Karpas-422 (cell line): ENCODE results near the gene EIF2AK2. TPM values are rescaled to one million over a fixed set of nuclear protein-coding genes. Genes with fewer than 3 reads are reported as not detected.

Experiments used
- DNase-seq: peaks from one replicate; pipeline ENCODE4 v3.0.0-alpha.2; 2015
- H2AFZ ChIP-seq: fragments of 200-600 bp; sonication (generic); 2 replicates; pipeline ENCODE4 v1.6.1; 2014; ENCODE audit warnings: antibody characterized with exemption, low read length, mixed read lengths
- H3K27ac ChIP-seq: fragments of 200-600 bp; sonication (generic); 2 replicates; pipeline ENCODE4 v1.5.1; 2014; ENCODE audit warnings: mild to moderate bottlenecking, low read length, moderate library complexity
- H3K27me3 ChIP-seq: fragments of 200-600 bp; sonication (generic); 2 replicates; pipeline ENCODE4 v1.6.1; 2014; ENCODE audit warnings: low read length, mixed read lengths
- H3K36me3 ChIP-seq: fragments of 200-600 bp; sonication (generic); 2 replicates; pipeline ENCODE4 v1.6.1; 2014; ENCODE audit warnings: low read length, mixed read lengths; ENCODE audit not compliant: insufficient read depth
- H3K4me1 ChIP-seq: fragments of 200-600 bp; sonication (generic); 2 replicates; pipeline ENCODE4 v1.6.1; 2014; ENCODE audit warnings: mild to moderate bottlenecking, low read length, mixed read lengths
- H3K4me2 ChIP-seq: fragments of 200-600 bp; sonication (generic); 2 replicates; pipeline ENCODE4 v1.6.1; 2014; ENCODE audit warnings: low read length, low read depth, mild to moderate bottlenecking; ENCODE audit not compliant: poor library complexity, severe bottlenecking
- H3K4me3 ChIP-seq: fragments of 200-600 bp; sonication (generic); 2 replicates; pipeline ENCODE4 v1.5.1; 2014; ENCODE audit warnings: mild to moderate bottlenecking, antibody characterized with exemption, low read length, mixed read lengths
- H3K79me2 ChIP-seq: fragments of 200-600 bp; sonication (generic); 2 replicates; pipeline ENCODE4 v1.6.1; 2014; ENCODE audit warnings: mild to moderate bottlenecking, low read length, mixed read lengths
- H3K9ac ChIP-seq: fragments of 200-600 bp; sonication (generic); 2 replicates; pipeline ENCODE4 v1.6.0; 2014; ENCODE audit warnings: low read length
- H3K9me2 ChIP-seq: fragments of 200-600 bp; sonication (generic), shearing (Covaris generic); replicated peaks from 2 replicates; pipeline ENCODE4 v1.6.0; 2014; ENCODE audit warnings: mild to moderate bottlenecking, low read length, moderate library complexity; ENCODE audit not compliant: insufficient read depth
- H3K9me3 ChIP-seq: fragments of 300-700, 200-600 bp; sonication (generic); 2 replicates; pipeline ENCODE4 v1.6.1; 2014; ENCODE audit warnings: low read length, mixed read lengths
- H4K20me1 ChIP-seq: fragments of 200-600 bp; sonication (generic); 2 replicates; pipeline ENCODE4 v1.6.1; 2014; ENCODE audit warnings: mild to moderate bottlenecking, antibody characterized with exemption, low read length, low read depth; ENCODE audit not compliant: insufficient read depth
- total RNA-seq: library from RNA; depleted of rRNA; stranded (reverse); fragments of >200 nt; shearing (Covaris generic); gene quantifications from 2 replicates; pipeline ENCODE4 v1.2.3, GENCODE V29; 2014; ENCODE audit warnings: low replicate concordance

EIF2AK2 gene
- total RNA-seq, 1 experiment from 2014 or later: 29.3 TPM

GRCh38 chr2:37084797-37085196, 72.0 kb downstream of the EIF2AK2 start:
- Histone ChIP-seq H3K4me1 (peaks cover 62% of the 10 kb centered on the region), H3K4me2 (peak overlapping the region; percentile 88), H3K4me3 (peak overlapping the region; percentile 83), H4K20me1 (no peaks in the 10 kb centered on the region), H3K27me3 (no peaks in the 10 kb centered on the region), H3K9me2 (no peaks in the 10 kb centered on the region), H2AFZ (peak overlapping the region; percentile 88), H3K9ac (peak overlapping the region; percentile 75), H3K79me2 (peaks cover 76% of the 10 kb centered on the region), H3K9me3 (no peaks in the 10 kb centered on the region), H3K36me3 (peaks cover 11% of the 10 kb centered on the region; the same call in 1 of the 2 replicates), H3K27ac (peak overlapping the region; percentile 28; the same call in 1 of the 2 replicates)
- DNase-seq: no peak

GRCh38 chr2:37083873-37084794, 72.6 kb downstream of the EIF2AK2 start, which contains the start of the genes GPATCH11 and HEATR5B:
GPATCH11 (plus strand) TSS chr2:37084518; CDS start chr2:37088382, 3,864 bp downstream.
HEATR5B (minus strand) TSS chr2:37084372; CDS start chr2:37083414, 958 bp downstream.
- Histone ChIP-seq H3K79me2 (peaks cover 78% of the 10 kb centered on the region), H3K4me3 (peak within 1 kb of the TSS; percentile 83), H3K9ac (peak within 1 kb of the TSS; percentile 75), H3K36me3 (peaks cover 12% of the 10 kb centered on the region; the same call in 1 of the 2 replicates), H3K4me2 (peak within 1 kb of the TSS; percentile 88), H3K27me3 (no peaks in the 10 kb centered on the region), H3K9me2 (no peaks in the 10 kb centered on the region), H4K20me1 (no peaks in the 10 kb centered on the region), H3K9me3 (no peaks in the 10 kb centered on the region), H2AFZ (peak within 1 kb of the TSS; percentile 88), H3K4me1 (peaks cover 59% of the 10 kb centered on the region), H3K27ac (peak within 1 kb of the TSS; percentile 28)
- DNase-seq: peak; percentile 98

- H3K27me3 ChIP-seq: no peaks in the 10 kb centered on the region
- no peaks in the 10 kb centered on the region for H3K9me3 ChIP-seq
- no peak overlapping the region for H3K4me2 ChIP-seq
- H3K27ac ChIP-seq: no peak overlapping the region
- no peak overlapping the region for H3K9ac ChIP-seq
- peaks cover 26% of the 10 kb centered on the region; the same call in 1 of the 2 replicates for H3K36me3 ChIP-seq
- no peak overlapping the region for H3K4me3 ChIP-seq
- H2AFZ ChIP-seq: no peak overlapping the region
- no peaks in the 10 kb centered on the region for H3K9me2 ChIP-seq
- peaks cover 31% of the 10 kb centered on the region for H3K4me1 ChIP-seq
- H4K20me1 ChIP-seq: no peaks in the 10 kb centered on the region
- H3K79me2 ChIP-seq: peaks cover 61% of the 10 kb centered on the region
- DNase-seq: no peak
These were observed 76.1 kb downstream of the EIF2AK2 start for GRCh38 chr2:37080689-37081088.

- no peaks in the 10 kb centered on the region for H3K9me3 ChIP-seq
These were observed 76.5 kb downstream of the EIF2AK2 start for GRCh38 chr2:37080266-37080665.

GRCh38 chr2:37070931-37071330, 85.8 kb downstream of the EIF2AK2 start:
- peaks cover 7% of the 10 kb centered on the region for H3K79me2 ChIP-seq
- no peak overlapping the region for H3K27ac ChIP-seq
- no peaks in the 10 kb centered on the region for H3K9me3 ChIP-seq
- no peak overlapping the region for H3K9ac ChIP-seq
- no peaks in the 10 kb centered on the region for H3K27me3 ChIP-seq
- no peak overlapping the region for H3K4me2 ChIP-seq
- H3K4me3 ChIP-seq: no peak overlapping the region
- no peak for DNase-seq
- H4K20me1 ChIP-seq: no peaks in the 10 kb centered on the region
- peaks cover 36% of the 10 kb centered on the region for H3K36me3 ChIP-seq
- H3K4me1 ChIP-seq: no peaks in the 10 kb centered on the region
- H3K9me2 ChIP-seq: no peaks in the 10 kb centered on the region
- no peak overlapping the region for H2AFZ ChIP-seq

More at GRCh38 chr2:37080266-37080665, 76.5 kb downstream of the EIF2AK2 start:
- Histone ChIP-seq H2AFZ (no peak overlapping the region), H3K27me3 (no peaks in the 10 kb centered on the region), H3K79me2 (peaks cover 56% of the 10 kb centered on the region), H3K9me2 (no peaks in the 10 kb centered on the region), H3K36me3 (peaks cover 29% of the 10 kb centered on the region), H3K4me1 (peaks cover 27% of the 10 kb centered on the region), H3K9ac (no peak overlapping the region), H4K20me1 (no peaks in the 10 kb centered on the region), H3K4me2 (no peak overlapping the region), H3K4me3 (no peak overlapping the region), H3K27ac (no peak overlapping the region)
- DNase-seq: no peak

- Histone ChIP-seq H4K20me1 (no peaks in the 10 kb centered on the region), H3K9me3 (no peaks in the 10 kb centered on the region), H3K9me2 (no peaks in the 10 kb centered on the region), H3K27me3 (no peaks in the 10 kb centered on the region), H3K4me2 (no peak overlapping the region), H3K79me2 (peaks cover 6% of the 10 kb centered on the region; the same call in 1 of the 2 replicates), H3K4me3 (no peak overlapping the region), H3K27ac (no peak overlapping the region), H3K9ac (no peak overlapping the region), H3K36me3 (peaks cover 29% of the 10 kb centered on the region), H2AFZ (no peak overlapping the region), H3K4me1 (no peaks in the 10 kb centered on the region)
- no peak for DNase-seq
These were observed 88.1 kb downstream of the EIF2AK2 start for GRCh38 chr2:37068686-37069085.

- no peak overlapping the region for H2AFZ ChIP-seq
- H4K20me1 ChIP-seq: no peaks in the 10 kb centered on the region
- no peaks in the 10 kb centered on the region for H3K4me1 ChIP-seq
- no peak overlapping the region for H3K27ac ChIP-seq
- H3K27me3 ChIP-seq: no peaks in the 10 kb centered on the region
- no peak overlapping the region for H3K4me3 ChIP-seq
- no peaks in the 10 kb centered on the region for H3K9me2 ChIP-seq
- no peak overlapping the region for H3K4me2 ChIP-seq
- H3K79me2 ChIP-seq: no peaks in the 10 kb centered on the region
- peaks cover 41% of the 10 kb centered on the region for H3K36me3 ChIP-seq
- no peaks in the 10 kb centered on the region for H3K9me3 ChIP-seq
- no peak for DNase-seq
- no peak overlapping the region for H3K9ac ChIP-seq
These were observed 95.0 kb downstream of the EIF2AK2 start for GRCh38 chr2:37061776-37062175.

- H3K27ac ChIP-seq: no peak overlapping the region
- H4K20me1 ChIP-seq: no peaks in the 10 kb centered on the region
- no peaks in the 10 kb centered on the region for H3K9me2 ChIP-seq
- H3K4me2 ChIP-seq: no peak overlapping the region
- no peaks in the 10 kb centered on the region for H3K79me2 ChIP-seq
- no peak for DNase-seq
- no peaks in the 10 kb centered on the region for H3K9me3 ChIP-seq
- H3K27me3 ChIP-seq: no peaks in the 10 kb centered on the region
- H3K36me3 ChIP-seq: peaks cover 44% of the 10 kb centered on the region
- no peak overlapping the region for H3K4me3 ChIP-seq
- no peak overlapping the region for H3K9ac ChIP-seq
- no peaks in the 10 kb centered on the region for H3K4me1 ChIP-seq
- no peak overlapping the region for H2AFZ ChIP-seq
These were observed 95.6 kb downstream of the EIF2AK2 start for GRCh38 chr2:37061013-37061711.
